PC-9 (cell line): Measurements from ENCODE around the gene PFKM.

ENCODE experiments used
- EZH2 ChIP-seq: fragments of 200-600 bp; sonication (generic); IDR thresholded peaks from 2 replicates; pipeline ENCODE4 v1.8.0; 2017; ENCODE audit warnings: antibody characterized with exemption, low read depth
- TF ChIP-seq, protein P1 (sequence below): fragments of 200-600 bp; sonication (generic); conservative IDR thresholded peaks from 2 replicates; pipeline ENCODE4 v1.6.1; 2017; ENCODE audit warnings: mixed run types, antibody characterized with exemption, mild to moderate bottlenecking, moderate library complexity

- TF ChIP-seq, protein P1, sequence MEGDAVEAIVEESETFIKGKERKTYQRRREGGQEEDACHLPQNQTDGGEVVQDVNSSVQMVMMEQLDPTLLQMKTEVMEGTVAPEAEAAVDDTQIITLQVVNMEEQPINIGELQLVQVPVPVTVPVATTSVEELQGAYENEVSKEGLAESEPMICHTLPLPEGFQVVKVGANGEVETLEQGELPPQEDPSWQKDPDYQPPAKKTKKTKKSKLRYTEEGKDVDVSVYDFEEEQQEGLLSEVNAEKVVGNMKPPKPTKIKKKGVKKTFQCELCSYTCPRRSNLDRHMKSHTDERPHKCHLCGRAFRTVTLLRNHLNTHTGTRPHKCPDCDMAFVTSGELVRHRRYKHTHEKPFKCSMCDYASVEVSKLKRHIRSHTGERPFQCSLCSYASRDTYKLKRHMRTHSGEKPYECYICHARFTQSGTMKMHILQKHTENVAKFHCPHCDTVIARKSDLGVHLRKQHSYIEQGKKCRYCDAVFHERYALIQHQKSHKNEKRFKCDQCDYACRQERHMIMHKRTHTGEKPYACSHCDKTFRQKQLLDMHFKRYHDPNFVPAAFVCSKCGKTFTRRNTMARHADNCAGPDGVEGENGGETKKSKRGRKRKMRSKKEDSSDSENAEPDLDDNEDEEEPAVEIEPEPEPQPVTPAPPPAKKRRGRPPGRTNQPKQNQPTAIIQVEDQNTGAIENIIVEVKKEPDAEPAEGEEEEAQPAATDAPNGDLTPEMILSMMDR = no peak
- TF ChIP-seq EZH2 = no peak
These were observed 14.6 kb upstream of the PFKM start for GRCh38 chr12:48104531-48104930.
